HepG2 (cell line): ENCODE results near the gene ANKIB1. TPM values are rescaled to one million over a fixed set of nuclear protein-coding genes. Genes with fewer than 3 reads are reported as not detected.

ENCODE experiments used
- ATAC-seq: fragments of 200-7000 bp; cut with Tn5 transposase; 3 replicates; pipeline ENCODE4 v1.9.1; 2020; ENCODE audit warnings: mild to moderate bottlenecking, moderate library complexity
- BruUV-seq: library from RNA; stranded (reverse); fragments of 400-500 nt; replicated peaks from 2 replicates; lab custom pipeline; 2021; lab: Mats Ljungman, UMichigan
- CTCF ChIA-PET: fragments of 300-600 bp; formaldehyde crosslinking; extraction: SDS; loops from one replicate; lab custom pipeline; 2021; ENCODE audit warnings: low total read pairs, inconsistent platforms, low intra/inter-chr PET ratio; lab: Yijun Ruan, JAX
- POLR2A ChIA-PET: fragments of 350-600 bp; sonication (Branson Sonifier 250); formaldehyde crosslinking; loops from one replicate; lab custom pipeline; 2020; ENCODE audit warnings: antibody characterized with exemption, inconsistent platforms; lab: Yijun Ruan, JAX
- DNase-seq: peaks from one replicate; pipeline ENCODE4 v3.0.0-alpha.2; 2015; ENCODE audit warnings: low spot score
- FAIRE-seq: peaks from 3 replicates; lab custom pipeline; 2011; peaks lifted over from hg19 to GRCh38; lab: Jason Lieb, UNC
- H2AFZ ChIP-seq: one replicate; pipeline ENCODE4 v1.6.1; 2011; ENCODE audit warnings: low read length, inconsistent platforms
- H3K27ac ChIP-seq: fragments of 300-600 bp; 3 replicates; pipeline ENCODE4 v1.8.0; 2011; ENCODE audit warnings: mixed run types, mild to moderate bottlenecking, mixed read lengths, low read length, inconsistent platforms; ENCODE audit not compliant: insufficient read depth; ENCODE audit errors: extremely low read length
- H3K27me3 ChIP-seq, 2 experiments: fragments of 200-600 bp in 1 of 2; 2 replicates in 1 of 2; 3 replicates in 1 of 2; pipeline versions ENCODE4 v1.6.0 to v1.8.0; 2011; ENCODE audit warnings: low read length in 2 of 2, mild to moderate bottlenecking in 2 of 2, moderate library complexity in 2 of 2, inconsistent platforms in 1 of 2; ENCODE audit not compliant: insufficient read depth in 2 of 2, control insufficient read depth in 1 of 2
- H3K36me3 ChIP-seq, 2 experiments: fragments of 200-600 bp in 1 of 2; replicated peaks in 1 of 2; 2 replicates in 1 of 2; 3 replicates in 1 of 2; pipeline versions ENCODE4 v1.5.1 to v1.8.0; 2011; ENCODE audit warnings: low read length in 2 of 2, inconsistent platforms in 1 of 2; ENCODE audit not compliant: insufficient read depth in 2 of 2, control insufficient read depth in 1 of 2
- H3K4me1 ChIP-seq: 2 replicates; pipeline ENCODE4 v1.5.1; 2012; ENCODE audit warnings: low read length, inconsistent platforms; ENCODE audit not compliant: insufficient read depth
- H3K4me2 ChIP-seq: 2 replicates; pipeline ENCODE4 v1.6.0; 2011; ENCODE audit warnings: low read depth, low read length, inconsistent platforms
- H3K4me3 ChIP-seq, 3 experiments: fragments of 200-600 bp in 1 of 3; sonication (generic), shearing (Covaris generic) in 1 of 3; replicated peaks in 1 of 3; 2 replicates each; pipeline ENCODE4 v1.5.1; 2011 to 2016; ENCODE audit warnings: low read length in 3 of 3, inconsistent platforms in 2 of 3, low read depth in 2 of 3, mild to moderate bottlenecking in 2 of 3, control low read depth in 1 of 3, mixed read lengths in 1 of 3; ENCODE audit not compliant: insufficient read depth in 1 of 3
- H3K79me2 ChIP-seq: one replicate; pipeline ENCODE4 v1.6.1; 2011; ENCODE audit warnings: low read length, inconsistent platforms; ENCODE audit not compliant: insufficient read depth
- H3K9ac ChIP-seq: 2 replicates; pipeline ENCODE4 v1.6.0; 2011; ENCODE audit warnings: mild to moderate bottlenecking, low read depth, low read length, inconsistent platforms; ENCODE audit not compliant: insufficient read depth
- H3K9me3 ChIP-seq: 2 replicates; pipeline ENCODE4 v1.5.1; 2012; ENCODE audit warnings: mild to moderate bottlenecking, low read length
- H4K20me1 ChIP-seq: 2 replicates; pipeline ENCODE4 v1.6.0; 2011; ENCODE audit warnings: inconsistent platforms, mild to moderate bottlenecking, low read length, moderate library complexity; ENCODE audit not compliant: insufficient read depth
- CBX2 ChIP-seq, 2 experiments: fragments of 200-600 bp in 1 of 2; sonication (generic); formaldehyde crosslinking in 1 of 2; IDR thresholded peaks; 2 replicates each; pipeline versions ENCODE4 v1.7.0 to v1.8.1; 2018 to 2022; ENCODE audit warnings: low read depth in 2 of 2, low read length in 1 of 2, mild to moderate bottlenecking in 1 of 2, missing genetic modification reagents in 1 of 2
- KDM1A ChIP-seq: IDR thresholded peaks from 2 replicates; pipeline ENCODE4 v1.6.1; 2016; ENCODE audit warnings: missing compliant biosample characterization
- MYNN ChIP-seq: sonication (generic); formaldehyde crosslinking; IDR thresholded peaks from 2 replicates; pipeline ENCODE4 v1.4.0; 2020; ENCODE audit warnings: mild to moderate bottlenecking, low read depth, missing genetic modification reagents
- MZF1 ChIP-seq: sonication (generic); formaldehyde crosslinking; IDR thresholded peaks from 2 replicates; pipeline ENCODE4 v1.8.1; 2023; ENCODE audit warnings: mild to moderate bottlenecking, missing genetic modification reagents, borderline replicate concordance
- NBN ChIP-seq: fragments of 450-650 bp; conservative IDR thresholded peaks from 2 replicates; pipeline ENCODE4 v1.6.1; 2017
- NCOA5 ChIP-seq: sonication (generic); formaldehyde crosslinking; IDR thresholded peaks from 2 replicates; pipeline ENCODE4 v1.4.0; 2020; ENCODE audit warnings: missing genetic modification reagents
- NFRKB ChIP-seq: fragments of 450-650 bp; IDR thresholded peaks from 2 replicates; pipeline ENCODE4 v1.6.1; 2017
- NR2C2 ChIP-seq: sonication (generic); formaldehyde crosslinking; IDR thresholded peaks from 2 replicates; pipeline ENCODE4 v1.4.0; 2020; ENCODE audit warnings: missing genetic modification reagents, mild to moderate bottlenecking, moderate library complexity, borderline replicate concordance
- RBFOX2 ChIP-seq: fragments of 200-400 bp; formaldehyde crosslinking; IDR thresholded peaks from 2 replicates; pipeline ENCODE4 v1.6.1; 2017; ENCODE audit warnings: low read depth, mild to moderate bottlenecking, low read length
- ZFP36L1 ChIP-seq: sonication (generic); formaldehyde crosslinking; IDR thresholded peaks from 2 replicates; pipeline ENCODE4 v1.8.0; 2022; ENCODE audit warnings: mild to moderate bottlenecking, missing genetic modification reagents, moderate library complexity
- ZNF207 ChIP-seq: fragments of 450-650 bp; IDR thresholded peaks from 2 replicates; pipeline ENCODE4 v1.6.1; 2016; ENCODE audit warnings: antibody characterized with exemption, borderline replicate concordance
- ZNF235 ChIP-seq: sonication (generic); formaldehyde crosslinking; IDR thresholded peaks from 2 replicates; pipeline ENCODE4 v1.8.1; 2023; ENCODE audit warnings: mild to moderate bottlenecking, missing genetic modification reagents, borderline replicate concordance
- ZNF501 ChIP-seq: sonication (generic); formaldehyde crosslinking; IDR thresholded peaks from 2 replicates; pipeline ENCODE4 v1.5.1; 2020; ENCODE audit warnings: mild to moderate bottlenecking, moderate library complexity, missing genetic modification reagents
- ZNF562 ChIP-seq: sonication (generic); formaldehyde crosslinking; IDR thresholded peaks from 2 replicates; pipeline ENCODE4 v1.8.0; 2022; ENCODE audit warnings: missing genetic modification reagents, borderline replicate concordance
- ZNF598 ChIP-seq: sonication (generic); formaldehyde crosslinking; IDR thresholded peaks from 2 replicates; pipeline ENCODE4 v1.5.1; 2020; ENCODE audit warnings: mild to moderate bottlenecking, missing genetic modification reagents, borderline replicate concordance
- ZNF782 ChIP-seq: sonication (generic); formaldehyde crosslinking; IDR thresholded peaks from 2 replicates; pipeline ENCODE4 v1.4.0; 2020; ENCODE audit warnings: missing genetic modification reagents, mild to moderate bottlenecking, borderline replicate concordance
- ZSCAN21 ChIP-seq: sonication (generic); formaldehyde crosslinking; IDR thresholded peaks from 2 replicates; pipeline ENCODE4 v1.8.0; 2022; ENCODE audit warnings: mild to moderate bottlenecking, missing genetic modification reagents, moderate library complexity, borderline replicate concordance
- WGBS: methylation state at CpG from one replicate; pipeline ENCODE4 v1.1.6; 2017; ENCODE audit warnings: low lambda C conversion rate; 5-methylcytosine and 5-hydroxymethylcytosine counted together
- in situ Hi-C: cut with HindIII; loops from 2 replicates; pipeline ENCODE4 v1.10.0; 2017; ENCODE audit warnings: low pct_unique_long_range_greater_than_20kb; ENCODE audit not compliant: extremely low pct_ligation_motif_present
- intact Hi-C: fragments of 100-400 bp; cut with micrococcal nuclease; formaldehyde crosslinking; loops from one replicate; pipeline ENCODE4 v1.10.0; 2022; ENCODE audit not compliant: unreplicated experiment
- polyA plus RNA-seq, 8 experiments: library from polyadenylated mRNA; depleted of rRNA in 3 of 8; stranded (reverse) in 7 of 8; unstranded in 1 of 8; fragments of >200 nt; fragmentation: Illumina TruSeq in 4 of 8; extraction: Trizol in 4 of 8; gene quantifications; 2 replicates each; pipeline versions ENCODE4 v1.2.1 to v1.2.3, GENCODE V29; 2011 to 2016; ENCODE audit warnings: low read depth in 4 of 8, missing spikeins in 1 of 8, mixed read lengths in 1 of 8; ENCODE audit not compliant: insufficient read depth in 1 of 8
- total RNA-seq, 5 experiments: library from RNA; depleted of rRNA; stranded (reverse); fragments of >200 nt; fragmentation: Illumina TruSeq; extraction: Trizol; gene quantifications; 2 replicates each; pipeline ENCODE4 v1.2.3, GENCODE V29; 2016; ENCODE audit warnings: low read depth in 1 of 5

ANKIB1 gene
- total and polyA plus RNA-seq, 2 of the 13 experiments (the other 11 are each of a cell fraction or from before 2014, with no cell fraction given): 28.7 to 29.6 TPM

DNA sequence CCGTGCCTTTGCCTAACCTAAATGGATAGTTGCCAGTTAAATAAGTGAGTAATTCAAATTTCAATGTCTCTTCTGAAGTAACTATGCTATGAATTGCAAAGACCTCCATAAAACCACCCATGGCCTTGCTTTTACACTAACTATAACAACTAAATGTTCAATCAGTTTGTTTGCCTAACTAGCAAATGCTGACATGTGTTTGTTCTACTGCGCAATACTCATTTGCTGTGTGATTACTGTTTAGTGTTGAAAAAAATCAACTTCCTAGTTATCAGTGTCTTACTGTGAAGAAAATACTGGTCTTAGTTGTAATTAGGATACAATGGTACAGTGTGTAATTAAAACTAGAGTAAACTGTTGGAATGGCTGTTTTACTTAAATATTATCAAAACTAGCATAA lies 154.2 kb downstream of the ANKIB1 start:
- no peaks in the 10 kb centered on the region for H3K4me1 ChIP-seq
- intact Hi-C loops: no loop called here
- no TSS peak for BruUV-seq
- POLR2A ChIA-PET: no interaction called here
- H3K9me3 ChIP-seq: no peaks in the 10 kb centered on the region
- H2AFZ ChIP-seq: no peak overlapping the region
- H3K4me3 ChIP-seq: no peak overlapping the region
- H4K20me1 ChIP-seq: no peaks in the 10 kb centered on the region
- H3K79me2 ChIP-seq: no peaks in the 10 kb centered on the region
- H3K4me2 ChIP-seq: no peak overlapping the region
- peak; percentile 12 for FAIRE-seq
- TF ChIP-seq ZNF562 (CRISPR knock-in tag) (no peak), ZNF598 (CRISPR knock-in tag) (no peak), NR2C2 (no peak)
- TF ChIP-seq, all 625 proteins: peak for 0
- ATAC-seq (no peak), DNase-seq (no peak)
- H3K27me3 ChIP-seq: no peaks in the 10 kb centered on the region
- in situ Hi-C loops: no loop called here
- no peak overlapping the region for H3K27ac ChIP-seq
- 99% methylated on average over 2 of the region's 2 CpGs for WGBS
- CTCF ChIA-PET: no interaction called here
- no peak overlapping the region for H3K9ac ChIP-seq
- peaks cover 2 to 31% of the 10 kb centered on the region in 2 experiments; a peak in 4 of 5 replicates for H3K36me3 ChIP-seq

DNA sequence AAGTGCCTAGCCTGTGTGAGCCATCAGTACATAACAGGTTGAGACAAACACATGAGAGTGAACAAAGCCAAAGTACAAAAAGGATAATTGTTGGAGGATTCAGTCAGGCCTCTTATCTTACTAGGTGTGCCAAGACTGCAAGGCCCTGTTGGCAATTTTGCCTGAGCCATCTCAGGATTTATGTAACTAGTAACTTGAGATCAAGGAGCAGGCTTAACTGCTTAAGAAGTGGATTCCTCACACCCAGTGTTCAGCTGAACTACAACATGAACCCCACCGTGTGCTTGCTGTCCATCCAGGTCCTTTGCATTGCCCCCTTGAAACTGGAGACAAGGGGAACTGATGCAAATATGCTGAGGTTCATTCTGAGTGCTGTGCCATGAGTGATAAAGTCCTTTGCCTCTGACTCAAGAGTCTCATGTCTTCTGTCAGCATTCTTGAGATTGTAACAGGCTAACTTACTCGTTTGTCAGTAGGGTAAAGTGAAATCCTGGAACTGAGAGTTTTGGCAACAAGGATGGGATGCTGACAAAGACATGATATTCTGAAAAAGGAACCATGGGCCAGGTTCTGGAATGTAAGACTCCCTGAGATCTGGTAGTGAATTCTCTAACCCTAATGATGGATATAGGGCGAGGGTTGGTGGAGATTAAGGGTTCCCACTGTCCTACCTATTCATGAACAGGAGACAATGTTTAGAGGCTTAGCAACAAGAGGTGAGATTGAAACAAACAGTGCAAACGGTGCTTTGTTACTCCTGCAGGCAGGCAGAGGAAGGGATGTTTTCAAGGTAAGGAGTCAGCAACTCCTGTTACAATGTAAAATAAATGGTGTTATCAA lies 157.4 kb downstream of the ANKIB1 start:
- no peak overlapping the region for H3K4me3 ChIP-seq
- no peaks in the 10 kb centered on the region for H3K4me1 ChIP-seq
- no peak for TF ChIP-seq NBN
- no peak for TF ChIP-seq CBX2 (IDR thresholded peaks at IDR 0.05; ENCODE audit: low read depth, low read length)
- TF ChIP-seq CBX2 (CRISPR knock-in tag; IDR thresholded peaks at IDR 0.05; ENCODE audit: low read depth): no peak
- no peak for TF ChIP-seq ZNF207
- no peak for TF ChIP-seq ZNF782 (CRISPR knock-in tag)
- TF ChIP-seq NCOA5 (CRISPR knock-in tag): no peak
- no peak for TF ChIP-seq RBFOX2
- no peak for TF ChIP-seq MZF1 (CRISPR knock-in tag)
- TF ChIP-seq KDM1A (CRISPR knock-in tag): no peak
- no peak for TF ChIP-seq ZFP36L1 (CRISPR knock-in tag)
- no peak for TF ChIP-seq NFRKB
- TF ChIP-seq ZNF501 (CRISPR knock-in tag): no peak
- TF ChIP-seq MYNN (CRISPR knock-in tag): no peak
- no peak for TF ChIP-seq ZNF235
- no peak for TF ChIP-seq ZSCAN21
- intact Hi-C loops (no loop called here), in situ Hi-C loops (no loop called here)
- ChIA-PET POLR2A (no interaction called here), CTCF (no interaction called here)
- H3K9me3 ChIP-seq: no peaks in the 10 kb centered on the region
- no peak for ATAC-seq
- H3K36me3 ChIP-seq: peaks cover 2 to 19% of the 10 kb centered on the region in 2 experiments; a peak in 4 of 5 replicates
- no peak for FAIRE-seq
- WGBS: 90% methylated on average over 3 of the region's 4 CpGs
- no peak overlapping the region for H3K4me2 ChIP-seq
- H3K79me2 ChIP-seq: no peaks in the 10 kb centered on the region
- no TSS peak for BruUV-seq
- no peak overlapping the region for H3K9ac ChIP-seq
- no peaks in the 10 kb centered on the region for H4K20me1 ChIP-seq
- H3K27me3 ChIP-seq: no peaks in the 10 kb centered on the region
- DNase-seq: no peak
- H2AFZ ChIP-seq: no peak overlapping the region
- no peak overlapping the region for H3K27ac ChIP-seq
